Occipital lobe (tissue), 2 donors: ENCODE data around the gene PDE12. TPM values are rescaled to one million over a fixed set of nuclear protein-coding genes. Genes with fewer than 3 reads are reported as not detected.

Experiments
- DNase-seq: peaks from one replicate; lab custom pipeline; 2025; lab: John Stamatoyannopoulos, UW
- total RNA-seq: library from RNA; depleted of rRNA; stranded (reverse); fragments of >200 nt; gene quantifications from one replicate; pipeline ENCODE4 v1.2.3, GENCODE V29; 2014

The PDE12 gene, protein sequence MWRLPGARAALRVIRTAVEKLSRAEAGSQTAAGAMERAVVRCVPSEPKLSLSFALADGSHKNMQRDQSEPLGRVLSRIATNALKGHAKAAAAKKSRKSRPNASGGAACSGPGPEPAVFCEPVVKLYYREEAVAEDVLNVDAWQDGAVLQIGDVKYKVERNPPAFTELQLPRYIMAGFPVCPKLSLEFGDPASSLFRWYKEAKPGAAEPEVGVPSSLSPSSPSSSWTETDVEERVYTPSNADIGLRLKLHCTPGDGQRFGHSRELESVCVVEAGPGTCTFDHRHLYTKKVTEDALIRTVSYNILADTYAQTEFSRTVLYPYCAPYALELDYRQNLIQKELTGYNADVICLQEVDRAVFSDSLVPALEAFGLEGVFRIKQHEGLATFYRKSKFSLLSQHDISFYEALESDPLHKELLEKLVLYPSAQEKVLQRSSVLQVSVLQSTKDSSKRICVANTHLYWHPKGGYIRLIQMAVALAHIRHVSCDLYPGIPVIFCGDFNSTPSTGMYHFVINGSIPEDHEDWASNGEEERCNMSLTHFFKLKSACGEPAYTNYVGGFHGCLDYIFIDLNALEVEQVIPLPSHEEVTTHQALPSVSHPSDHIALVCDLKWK
- total RNA-seq, result 19.7 TPM

DNA sequence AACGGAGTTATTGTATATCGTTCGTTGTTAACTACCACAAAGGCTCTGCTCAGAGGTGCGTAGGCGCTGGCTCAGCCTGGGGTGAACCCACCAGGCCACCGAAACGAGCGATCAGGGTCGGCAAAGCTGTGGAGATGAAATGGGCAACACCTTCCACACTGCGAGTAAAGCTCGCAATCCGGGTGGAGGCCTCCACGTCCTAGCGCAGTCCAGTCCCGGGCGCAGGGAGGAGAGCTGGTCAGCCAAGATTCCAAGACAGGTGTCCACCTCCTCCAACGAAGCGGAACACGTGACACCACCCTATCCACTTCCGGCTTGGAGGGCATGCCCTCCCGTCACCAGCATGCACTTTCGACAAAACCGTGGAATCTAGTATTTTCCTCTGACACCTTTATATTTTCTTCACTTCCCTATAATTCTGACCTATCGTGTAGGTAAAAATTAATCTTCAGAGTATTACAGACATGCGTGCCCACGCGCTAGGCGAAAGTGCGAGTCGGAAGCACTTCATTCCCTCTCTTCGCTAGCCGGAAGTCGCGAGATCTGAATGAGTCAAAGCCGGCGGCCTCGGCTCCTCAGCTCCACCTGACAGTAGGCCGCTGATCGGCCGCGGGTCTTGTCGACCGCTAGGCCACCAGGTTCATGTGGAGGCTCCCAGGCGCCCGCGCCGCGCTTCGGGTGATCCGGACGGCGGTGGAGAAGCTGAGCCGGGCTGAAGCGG lies at the start of gene PDE12:
PDE12 (plus strand) TSS at position 537 of the 721 bp plus-strand sequence; CDS start at position 643, 106 bp downstream.
- peak; percentile 86 for DNase-seq

DNA sequence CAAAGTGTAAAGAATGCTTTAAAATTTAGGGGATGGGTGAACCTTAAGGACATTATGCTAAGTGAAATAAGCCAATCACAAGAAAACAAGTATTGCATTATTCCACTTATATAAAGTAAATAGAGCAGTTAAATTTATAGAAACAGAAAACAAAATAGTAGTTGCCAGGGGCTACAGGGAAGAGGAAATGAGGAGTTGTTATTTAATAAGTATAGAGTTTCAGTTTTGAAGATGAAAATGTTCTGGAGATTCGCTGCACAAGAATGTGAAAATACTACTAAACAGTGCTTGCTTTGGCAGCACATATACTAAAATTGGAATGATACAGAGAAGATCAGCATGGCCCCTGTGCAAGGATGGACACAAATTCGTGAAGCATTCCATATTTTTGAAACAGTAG lies 43.9 kb upstream of the PDE12 start:
- DNase-seq, result no peak

DNA sequence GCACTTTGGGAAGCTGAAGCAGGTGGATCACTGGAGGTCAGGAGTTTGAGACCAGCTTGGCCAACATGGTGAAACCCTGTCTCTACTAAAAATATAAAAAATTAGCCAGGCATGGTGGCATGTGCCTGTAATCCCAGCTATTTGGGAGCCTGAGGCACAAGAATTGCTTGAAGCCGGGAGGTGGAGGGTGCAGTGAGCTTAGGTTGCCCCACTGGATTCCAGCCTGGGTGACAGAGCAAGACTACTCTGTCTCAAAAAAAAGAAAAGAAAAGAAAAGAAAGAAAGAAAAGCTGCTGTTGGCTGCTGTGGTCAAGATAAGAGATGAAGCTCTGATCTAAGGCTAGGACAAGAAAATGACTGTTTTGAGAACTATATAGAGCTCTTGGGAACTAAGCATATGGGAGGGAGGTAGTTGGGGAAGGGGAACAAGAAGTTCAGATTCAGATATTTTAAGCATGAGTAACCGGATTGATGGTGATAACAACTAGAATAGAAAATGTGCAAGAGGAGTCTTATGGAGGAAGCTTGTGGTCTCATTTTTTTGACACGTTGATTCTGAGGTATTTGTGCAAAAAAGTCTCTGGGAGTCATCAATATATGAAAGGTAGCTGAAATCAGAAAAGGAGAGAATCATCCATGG lies 37.7 kb upstream of the PDE12 start:
- DNase-seq, result no peak

DNA sequence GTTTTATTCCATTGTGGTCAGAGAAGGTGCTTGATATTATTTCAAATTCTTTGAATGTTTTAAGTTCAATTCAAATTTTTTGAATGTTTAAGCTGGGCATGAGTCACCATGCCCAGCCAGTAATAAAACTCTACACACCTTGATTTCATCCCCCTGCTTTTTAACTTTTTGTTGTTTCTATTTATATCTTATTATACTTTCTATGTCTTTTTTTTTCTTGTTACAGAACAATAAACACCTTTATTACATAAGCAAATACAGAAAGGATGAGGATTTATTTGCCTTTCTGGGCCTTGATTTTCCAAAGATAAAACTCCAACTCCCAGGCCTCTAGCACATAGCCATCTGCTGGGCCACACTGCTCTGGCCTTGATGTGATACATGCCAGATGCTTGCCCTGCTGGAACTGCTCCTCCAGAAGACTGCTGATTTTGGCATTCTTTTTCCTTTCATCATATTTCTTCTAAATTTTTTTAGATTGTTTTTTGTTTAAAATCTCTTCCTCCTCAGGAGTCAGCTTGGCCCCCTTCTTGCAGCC lies 25.9 kb upstream of the PDE12 start:
- DNase-seq, result no peak

DNA sequence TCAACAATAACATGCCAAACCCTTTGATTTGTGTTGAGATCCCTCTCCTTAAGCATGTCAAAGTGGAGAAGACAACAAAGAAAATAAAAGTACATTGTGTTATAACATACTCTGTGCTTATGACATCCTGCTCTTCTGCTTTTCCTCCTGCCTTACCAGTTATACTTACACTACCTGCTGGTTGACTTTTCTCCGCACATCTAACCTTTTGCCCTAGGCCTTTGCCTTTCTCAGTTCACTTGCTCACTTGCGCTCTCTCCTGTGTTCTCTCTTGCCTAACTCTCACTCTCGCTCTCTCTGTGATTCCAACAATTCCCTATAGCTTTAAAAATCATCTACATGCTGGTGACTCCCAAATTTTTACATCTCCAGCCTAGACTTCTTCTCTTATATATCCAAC lies 17.6 kb upstream of the PDE12 start:
- no peak for DNase-seq

DNA sequence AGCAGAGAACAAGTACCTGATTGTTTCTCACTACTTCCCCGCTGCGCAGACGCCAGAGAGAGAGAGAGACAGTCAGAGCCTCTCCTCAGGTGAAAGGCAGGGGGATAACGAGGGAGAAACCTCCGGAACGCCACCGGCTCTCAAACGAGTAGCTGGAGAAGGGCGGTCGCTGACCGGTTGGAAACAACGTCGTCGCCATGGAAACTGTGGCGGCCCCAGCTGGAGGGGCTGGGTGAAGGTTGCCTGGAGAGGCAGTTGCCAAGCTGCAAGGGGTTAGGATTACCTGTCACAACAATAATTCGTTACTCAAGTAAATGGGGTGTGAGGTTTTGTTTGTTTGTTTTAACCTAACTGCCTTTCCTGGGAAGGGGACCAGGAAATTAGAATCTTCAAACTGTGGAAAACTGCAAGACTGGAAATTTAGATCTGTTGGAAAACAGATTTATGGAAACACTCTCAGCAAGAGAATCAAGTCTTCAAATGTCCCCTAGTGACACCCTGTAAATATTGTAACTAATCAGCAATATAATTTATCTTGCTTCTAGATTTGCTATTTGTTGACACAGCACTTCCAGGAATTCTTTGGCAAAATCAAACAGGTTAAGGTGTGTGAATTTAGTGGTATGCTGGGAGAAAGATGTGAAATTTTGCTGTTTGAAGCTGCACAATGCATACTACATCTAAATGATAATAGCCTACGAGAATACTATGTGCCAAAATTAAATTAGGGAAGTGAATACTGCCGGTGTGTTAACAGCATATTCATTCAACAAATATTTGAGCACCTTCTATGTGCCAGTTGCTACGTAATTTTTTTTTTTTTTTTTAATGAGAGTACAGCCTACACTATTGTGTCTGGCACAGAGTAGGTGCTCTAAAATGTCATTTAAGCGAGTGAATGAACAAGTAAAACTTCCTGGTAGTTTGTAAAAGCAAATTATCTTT lies 11.6 kb upstream of the PDE12 start, which contains the start of gene DNAH12:
DNAH12 (minus strand) TSS at position 164 of the 945 bp plus-strand sequence. CDS start 1,474 bp downstream, outside the sequence.
- DNase-seq, result no peak

DNA sequence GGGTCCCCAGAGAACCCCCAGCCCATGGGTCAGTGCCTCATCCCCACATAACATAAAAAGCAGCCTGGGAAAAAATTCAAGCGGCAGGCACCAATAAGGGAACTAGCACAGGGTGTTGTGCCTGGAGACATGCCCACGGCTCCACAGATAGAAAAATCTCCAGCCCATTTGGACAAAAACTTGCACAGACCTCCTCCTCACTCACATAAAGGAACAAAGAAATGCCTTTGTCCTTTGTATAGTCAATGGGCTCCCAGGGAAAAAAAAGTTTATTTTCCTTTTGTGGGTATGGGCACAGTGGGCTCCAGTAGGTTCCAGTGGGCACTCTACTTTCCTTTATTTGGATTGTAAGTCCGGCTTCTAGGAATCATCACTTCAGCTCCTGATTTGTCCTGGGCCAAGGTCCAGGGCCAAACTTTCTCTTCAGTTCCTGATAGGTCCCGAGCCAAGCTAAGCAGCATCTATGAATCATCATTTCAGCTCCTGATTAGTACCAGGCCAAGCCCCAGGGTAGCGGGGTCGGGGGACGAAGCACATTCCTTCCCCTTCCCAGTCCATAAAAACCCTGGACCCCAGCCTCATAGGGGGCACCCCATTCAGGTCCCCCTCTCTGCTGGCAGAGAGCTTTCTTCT lies 10.3 kb upstream of the PDE12 start:
- no peak for DNase-seq

DNA sequence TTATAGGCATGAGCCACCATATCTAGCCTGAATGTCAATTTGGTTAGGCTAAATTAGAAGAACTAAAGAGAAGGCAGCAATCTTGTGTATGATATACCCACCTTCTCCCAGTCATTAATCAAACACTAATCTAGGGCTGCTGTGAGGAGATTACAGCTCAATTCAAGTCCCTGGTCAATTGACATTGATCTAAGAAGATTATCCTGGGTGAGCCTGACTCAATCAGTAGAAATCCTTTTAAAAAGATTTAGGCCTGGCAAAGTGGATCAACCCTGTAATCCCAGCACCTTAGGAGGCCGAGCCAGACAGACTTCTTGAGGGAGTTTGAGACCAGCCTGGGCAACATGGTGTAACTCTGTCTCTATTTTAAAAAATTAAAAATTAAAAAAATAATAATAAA lies 9.5 kb upstream of the PDE12 start:
- no peak for DNase-seq

DNA sequence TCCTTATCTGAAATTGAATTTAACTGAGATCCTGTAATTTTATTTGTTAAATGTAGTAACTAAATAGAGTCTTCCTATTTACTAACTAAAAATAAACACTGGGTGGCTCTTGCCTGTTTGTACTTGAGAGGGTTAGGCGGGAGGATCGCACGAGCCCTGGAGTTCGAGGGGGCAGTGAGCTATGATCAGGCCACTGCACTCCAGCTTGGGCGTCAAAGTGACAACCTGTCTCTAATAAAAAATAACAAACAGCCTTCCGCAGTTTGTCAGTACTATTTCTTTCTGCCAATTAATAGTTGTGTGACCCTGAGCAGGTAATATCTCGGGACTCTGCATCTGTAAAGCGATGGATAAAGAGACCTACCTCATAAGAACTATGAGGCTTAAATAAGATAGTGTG lies 768 bp upstream of the PDE12 start:
- DNase-seq, result no peak

DNA sequence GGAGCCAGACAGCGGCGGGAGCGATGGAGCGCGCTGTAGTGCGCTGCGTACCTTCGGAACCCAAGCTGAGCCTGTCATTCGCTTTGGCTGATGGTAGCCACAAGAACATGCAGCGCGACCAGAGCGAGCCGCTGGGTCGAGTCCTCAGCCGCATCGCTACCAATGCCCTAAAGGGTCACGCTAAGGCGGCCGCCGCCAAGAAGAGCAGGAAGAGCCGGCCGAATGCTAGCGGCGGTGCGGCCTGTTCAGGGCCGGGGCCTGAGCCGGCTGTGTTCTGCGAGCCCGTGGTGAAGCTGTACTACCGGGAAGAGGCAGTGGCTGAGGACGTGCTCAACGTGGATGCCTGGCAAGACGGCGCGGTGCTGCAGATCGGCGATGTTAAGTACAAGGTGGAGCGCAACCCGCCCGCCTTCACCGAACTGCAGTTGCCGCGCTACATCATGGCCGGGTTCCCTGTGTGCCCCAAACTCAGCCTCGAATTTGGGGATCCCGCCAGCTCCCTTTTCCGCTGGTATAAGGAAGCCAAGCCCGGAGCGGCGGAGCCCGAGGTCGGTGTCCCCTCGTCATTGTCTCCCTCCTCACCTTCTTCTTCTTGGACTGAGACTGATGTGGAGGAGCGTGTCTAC lies 498 bp downstream of the PDE12 start:
- DNase-seq, result no peak

DNA sequence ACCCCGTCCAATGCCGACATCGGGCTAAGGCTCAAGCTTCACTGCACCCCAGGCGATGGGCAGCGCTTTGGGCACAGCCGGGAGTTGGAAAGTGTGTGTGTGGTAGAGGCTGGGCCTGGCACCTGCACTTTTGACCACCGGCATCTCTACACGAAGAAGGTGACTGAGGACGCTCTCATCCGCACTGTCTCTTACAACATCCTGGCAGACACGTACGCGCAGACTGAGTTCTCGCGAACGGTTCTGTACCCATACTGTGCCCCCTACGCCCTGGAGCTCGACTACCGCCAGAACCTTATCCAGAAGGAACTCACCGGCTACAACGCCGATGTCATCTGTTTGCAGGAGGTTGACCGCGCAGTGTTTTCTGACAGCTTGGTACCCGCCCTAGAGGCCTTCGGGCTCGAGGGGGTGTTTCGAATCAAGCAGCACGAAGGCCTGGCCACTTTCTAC lies 1.0 kb downstream of the PDE12 start:
- no peak for DNase-seq

DNA sequence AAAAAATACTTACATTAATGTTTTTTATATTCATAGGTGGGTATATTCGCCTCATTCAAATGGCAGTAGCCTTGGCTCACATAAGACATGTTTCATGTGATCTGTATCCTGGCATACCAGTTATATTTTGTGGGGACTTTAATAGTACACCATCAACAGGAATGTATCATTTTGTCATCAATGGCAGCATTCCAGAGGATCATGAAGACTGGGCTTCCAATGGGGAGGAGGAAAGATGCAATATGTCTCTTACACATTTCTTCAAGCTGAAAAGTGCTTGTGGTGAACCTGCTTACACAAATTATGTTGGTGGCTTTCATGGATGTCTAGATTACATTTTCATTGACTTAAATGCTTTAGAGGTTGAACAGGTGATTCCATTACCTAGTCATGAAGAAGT lies 3.5 kb downstream of the PDE12 start:
- DNase-seq, result no peak

DNA sequence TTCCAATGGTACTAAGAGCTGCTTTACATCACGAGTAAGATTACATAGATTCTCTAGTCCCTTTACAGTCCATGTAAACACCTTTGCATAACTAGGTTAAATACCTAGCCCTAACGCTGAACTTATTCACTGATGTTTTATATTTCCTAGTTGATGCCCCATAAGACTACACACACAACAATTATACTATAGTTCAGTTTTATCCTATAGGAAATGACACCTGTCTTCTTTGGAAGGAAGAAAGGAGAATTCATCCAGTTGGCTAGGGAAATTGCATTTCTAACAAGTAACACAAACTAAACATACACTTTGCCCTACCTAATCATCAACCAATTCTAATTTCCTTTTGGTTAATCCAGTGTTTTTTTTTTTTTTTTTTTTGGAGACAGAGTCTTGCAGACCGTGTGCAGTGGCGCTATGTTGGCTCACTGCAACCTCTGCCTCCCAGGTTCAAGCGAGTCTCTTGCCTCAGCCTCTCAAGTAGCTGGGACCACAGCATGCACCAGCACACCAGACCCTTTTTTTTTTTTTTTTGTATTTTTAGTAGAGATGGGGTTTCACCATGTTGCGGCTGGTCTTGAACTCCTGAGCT lies 13.9 kb downstream of the PDE12 start:
- DNase-seq, result no peak

DNA sequence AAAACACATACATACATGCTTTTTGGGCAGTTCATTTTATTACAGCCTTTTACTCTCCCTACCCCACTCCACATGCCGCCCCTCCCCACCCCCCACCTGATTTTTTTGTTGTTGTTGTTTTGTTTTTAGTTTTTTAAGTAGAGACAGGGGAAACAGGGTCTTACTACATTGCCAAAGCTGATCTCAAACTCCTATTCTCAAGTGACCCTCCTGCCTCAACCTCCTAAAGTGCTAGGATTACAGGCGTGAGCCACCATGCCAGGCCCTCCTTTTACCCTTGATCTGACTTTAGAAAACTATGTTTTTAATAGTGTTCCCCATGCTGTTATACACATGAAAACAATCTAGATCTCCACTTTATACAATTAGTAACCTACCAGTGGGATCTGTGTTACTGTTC lies 14.8 kb downstream of the PDE12 start:
- DNase-seq, result no peak

DNA sequence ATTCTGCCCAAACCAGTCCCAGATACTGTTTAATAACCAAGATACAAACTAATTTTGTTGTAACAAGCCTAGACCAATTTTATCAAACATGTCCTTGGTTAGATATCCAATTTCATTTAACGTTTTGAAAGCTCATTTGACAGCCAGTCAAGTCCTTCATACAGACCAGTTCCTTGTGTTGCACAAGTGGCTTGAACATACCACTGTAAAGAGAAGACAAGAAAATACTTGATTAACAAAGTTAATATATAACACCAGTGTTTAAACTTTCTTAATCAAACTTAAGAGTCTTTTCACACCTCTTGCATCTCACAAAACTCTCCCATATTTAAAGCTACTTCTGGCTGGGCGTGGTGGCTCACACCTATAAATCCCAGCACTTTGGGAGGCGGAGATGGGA lies 16.0 kb downstream of the PDE12 start:
- no peak for DNase-seq

DNA sequence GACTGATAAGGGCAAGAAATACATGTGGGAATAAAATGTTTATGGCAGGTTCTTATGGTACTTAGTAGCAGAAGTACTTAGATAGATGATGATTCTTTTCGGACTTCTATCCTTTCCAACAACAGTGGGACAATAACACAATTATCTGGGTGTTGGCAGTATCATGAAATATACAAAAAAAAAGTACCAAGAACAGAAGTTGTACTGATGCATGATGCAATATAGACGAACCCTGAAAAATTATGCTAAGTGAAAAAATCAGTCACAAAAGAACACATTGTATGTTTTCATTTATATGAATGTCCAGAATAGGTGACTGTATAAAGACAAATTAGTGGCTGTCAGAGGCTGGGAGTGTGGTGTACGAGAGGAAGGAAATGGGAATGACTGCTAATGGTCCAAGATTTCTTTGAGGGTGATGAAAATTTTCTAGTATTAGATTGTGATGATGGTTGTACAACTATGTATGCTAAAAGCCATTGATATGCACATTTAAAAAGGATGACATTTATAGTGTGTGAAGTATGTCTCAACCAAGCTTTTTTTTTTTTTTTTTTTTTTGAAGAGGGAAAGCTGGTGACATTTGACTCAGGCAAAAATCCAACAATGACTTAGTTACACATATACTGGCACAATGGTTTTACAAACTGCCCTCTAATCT lies 20.0 kb downstream of the PDE12 start:
- no peak for DNase-seq

DNA sequence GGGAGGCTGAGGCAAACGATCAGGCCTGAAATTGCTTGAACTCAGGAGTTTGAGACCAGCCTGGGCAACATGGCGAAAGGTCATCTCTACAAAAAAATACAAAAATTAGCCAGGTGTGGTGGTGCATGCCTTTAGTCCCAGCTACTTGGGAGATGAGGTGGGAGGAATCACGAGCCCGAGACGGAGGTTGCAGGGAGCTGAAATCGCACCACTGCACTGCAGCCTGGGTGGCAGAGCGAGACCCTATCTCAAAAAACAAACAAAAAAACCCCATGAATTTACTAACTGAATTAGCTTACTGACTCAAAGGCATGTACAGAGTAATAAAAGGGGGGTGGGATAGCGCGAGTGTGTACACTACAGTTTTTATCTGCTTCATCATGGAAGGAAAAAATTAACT lies 21.7 kb downstream of the PDE12 start:
- DNase-seq, result no peak

DNA sequence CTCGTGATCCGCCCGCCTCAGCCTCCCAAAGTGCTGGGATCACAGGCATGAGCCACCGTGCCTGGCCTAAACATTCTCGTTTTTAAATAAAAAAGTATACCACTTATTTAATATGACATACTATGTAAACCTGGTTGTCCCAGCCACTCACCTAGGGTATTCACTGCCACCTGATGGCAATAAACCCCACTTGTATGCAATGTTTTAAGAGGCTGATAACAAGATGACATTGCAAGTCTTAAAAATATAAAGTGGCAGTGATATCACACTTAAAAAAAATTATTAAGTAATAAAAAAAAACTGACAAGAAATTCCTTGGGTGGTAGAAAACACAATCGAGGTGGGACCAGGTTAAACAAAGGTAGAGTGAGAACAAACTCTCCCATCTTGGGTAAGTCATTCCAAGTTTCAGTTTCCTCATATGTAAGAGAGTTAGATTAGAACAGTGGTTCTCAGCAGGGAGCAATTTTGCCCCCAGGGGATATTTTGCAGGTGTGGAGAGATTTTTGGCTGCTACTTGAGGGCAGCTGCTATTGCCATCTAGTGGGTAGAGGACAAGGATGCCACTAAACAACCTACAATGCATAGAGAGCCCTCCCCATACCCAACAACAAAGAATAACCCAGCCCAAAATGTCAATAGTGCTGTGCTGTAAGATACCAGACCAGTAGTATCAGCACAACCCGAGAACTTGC lies 26.5 kb downstream of the PDE12 start:
- no peak for DNase-seq
